Activated CD4-positive, alpha-beta T cell treated with anti-CD3 and anti-CD28 coated beads, Interleukin-2, amount 50 U/mL, for 24 hours (primary cell): Measurements from ENCODE around the gene ZNF534.
"Not testable (repeated sequence)": the region's sequence is repeated elsewhere in the genome, so short reads cannot be mapped to it uniquely, and the experiment has no call there.

Experiments used
- DNase-seq, 2 donors: peaks; one replicate each; pipeline ENCODE4 v3.0.0-alpha.2; 2020; ENCODE audit warnings: low read depth in 1 of 2, low spot score in 1 of 2

Gene ZNF534

GRCh38 chr19:52428937-52429336 lies at the start of gene ZNF534:
Gene ZNF534 (plus strand): TSS chr19:52429148. CDS start chr19:52431475, 2,327 bp downstream.
- DNase-seq = no peak

DNA sequence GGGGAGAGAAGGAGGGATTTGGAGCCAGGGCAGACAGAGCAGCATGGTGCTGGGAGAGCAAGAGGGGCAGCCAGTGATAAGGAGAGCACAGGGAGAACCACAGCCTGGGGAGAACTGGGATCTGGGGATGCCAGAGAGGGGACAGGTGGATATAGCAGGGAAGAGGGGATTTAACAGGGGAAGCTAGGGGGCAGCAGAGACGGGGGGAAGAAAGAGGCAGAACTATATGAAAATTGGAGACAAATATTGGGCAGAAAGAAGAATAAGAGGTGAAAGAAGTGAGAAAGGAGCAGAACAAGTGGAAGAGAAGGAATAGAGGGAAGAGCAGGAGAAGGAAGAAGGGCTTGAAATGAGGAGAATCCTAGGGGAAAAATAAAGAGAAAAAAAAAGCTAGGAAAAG lies 37.8 kb upstream of the ZNF534 start:
- no peak for DNase-seq

- DNase-seq = peak; percentile 87 to 93
Measured at GRCh38 chr19:52397310-52398080, 31.5 kb upstream of the ZNF534 start, which contains the start of gene ZNF528. Gene ZNF528 (plus strand): TSS chr19:52397849. CDS start chr19:52402014, 4,165 bp downstream.

GRCh38 chr19:52398081-52398441 lies 30.9 kb upstream of the ZNF534 start:
- DNase-seq = no peak

DNA sequence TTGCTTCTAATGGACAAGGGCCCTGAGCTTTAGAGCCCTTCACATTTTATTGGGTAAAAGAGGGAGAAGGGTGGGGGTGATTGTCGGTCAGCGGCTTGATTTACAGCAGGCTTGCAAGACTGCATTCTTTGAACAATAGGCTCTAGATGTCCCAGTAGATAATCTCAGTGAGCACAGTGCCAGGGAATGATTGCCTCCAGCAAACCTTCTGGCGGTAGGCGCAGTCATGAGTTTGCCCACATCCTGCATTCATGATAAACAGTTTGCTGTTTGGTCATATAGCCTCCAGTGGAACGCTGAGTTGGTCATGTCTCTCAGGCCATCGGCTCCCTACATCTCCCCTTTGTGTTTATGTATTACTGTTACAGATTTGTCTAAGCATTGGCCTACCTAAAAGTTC lies 18.7 kb upstream of the ZNF534 start:
- no peak for DNase-seq

GRCh38 chr19:52415711-52416110 lies 13.2 kb upstream of the ZNF534 start:
- no peak for DNase-seq

DNA sequence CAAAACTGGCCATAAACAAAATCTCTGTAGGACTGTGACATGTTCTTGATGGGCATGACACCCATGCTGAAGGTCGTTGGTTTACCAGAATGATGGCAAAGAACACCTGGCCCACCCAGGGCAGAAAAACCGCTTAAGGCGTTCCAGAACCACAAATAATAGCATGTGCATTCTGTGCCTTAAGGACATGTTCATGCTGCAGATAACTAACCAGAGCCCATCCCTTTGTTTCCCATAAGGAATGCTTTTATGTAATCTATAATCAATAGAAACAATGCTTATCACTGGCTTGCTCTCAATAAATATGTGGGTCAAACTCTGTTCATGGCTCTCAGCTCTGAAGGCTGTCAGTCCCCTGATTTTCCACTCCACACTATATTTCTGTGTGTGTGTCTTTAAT lies 13.2 kb downstream of the ZNF534 start:
- DNase-seq = no peak

DNA sequence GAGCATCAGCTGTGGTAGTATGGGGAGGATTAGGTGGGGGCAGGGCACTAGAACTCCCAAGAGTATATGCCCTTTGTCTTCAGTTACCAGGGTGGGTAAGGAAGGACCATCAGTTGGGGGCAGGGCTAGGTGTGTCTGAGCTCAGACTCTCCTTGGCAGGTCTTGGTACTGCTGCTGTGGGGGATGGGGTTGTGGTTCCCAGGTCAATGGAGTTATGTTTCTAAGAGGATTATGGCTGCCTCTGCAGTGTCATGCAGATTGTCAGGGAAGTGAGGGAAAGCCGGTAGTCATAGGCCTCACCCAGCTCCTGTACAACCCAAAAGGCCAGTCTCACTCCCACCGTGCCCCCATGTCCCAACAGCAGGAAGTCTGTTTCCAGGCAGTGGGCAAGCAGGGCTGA lies 15.6 kb downstream of the ZNF534 start:
- DNase-seq = no peak

GRCh38 chr19:52451241-52451640 lies 22.3 kb downstream of the ZNF534 start:
- DNase-seq = no peak

GRCh38 chr19:52453324-52454094 lies 24.6 kb downstream of the ZNF534 start, which contains the start of gene ZNF578:
Gene ZNF578 (plus strand): TSS chr19:52453553. CDS start chr19:52501846, 48,293 bp downstream.
- DNase-seq = peak; percentile 22 to 55

DNA sequence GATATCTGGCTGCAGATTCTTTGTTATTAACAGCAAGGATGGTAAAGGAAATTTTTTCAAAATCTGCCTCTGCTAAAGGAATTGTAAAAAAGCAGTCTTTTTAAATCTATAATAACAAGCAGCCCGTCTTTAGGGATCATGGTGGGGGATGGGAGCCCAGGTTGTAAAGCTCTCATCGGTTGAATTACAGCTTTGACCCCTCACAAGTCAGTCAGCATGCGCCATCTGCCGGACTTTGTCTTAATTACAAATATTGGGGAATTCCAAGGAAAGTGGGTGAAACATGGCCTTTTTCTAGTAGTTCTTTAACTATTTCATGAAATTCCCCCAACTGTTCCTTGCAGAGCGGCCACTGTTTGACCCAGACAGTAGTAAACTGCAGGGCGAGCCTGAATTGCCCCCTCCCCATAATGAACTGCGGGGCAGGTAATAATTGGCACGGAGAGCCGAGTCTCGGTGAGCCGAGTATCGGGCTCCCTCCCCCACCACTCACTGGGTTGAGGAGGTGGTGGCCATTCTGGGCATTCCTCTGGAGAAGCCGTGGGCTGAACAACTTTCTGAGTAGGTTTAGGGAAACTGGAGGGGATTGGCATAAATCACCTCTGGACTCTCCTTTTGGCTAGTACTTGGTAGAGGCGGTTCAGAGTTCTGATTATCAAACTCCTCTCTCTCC lies 36.0 kb downstream of the ZNF534 start:
- no peak for DNase-seq

GRCh38 chr19:52473655-52474350 lies 44.9 kb downstream of the ZNF534 start:
- DNase-seq = no peak

DNA sequence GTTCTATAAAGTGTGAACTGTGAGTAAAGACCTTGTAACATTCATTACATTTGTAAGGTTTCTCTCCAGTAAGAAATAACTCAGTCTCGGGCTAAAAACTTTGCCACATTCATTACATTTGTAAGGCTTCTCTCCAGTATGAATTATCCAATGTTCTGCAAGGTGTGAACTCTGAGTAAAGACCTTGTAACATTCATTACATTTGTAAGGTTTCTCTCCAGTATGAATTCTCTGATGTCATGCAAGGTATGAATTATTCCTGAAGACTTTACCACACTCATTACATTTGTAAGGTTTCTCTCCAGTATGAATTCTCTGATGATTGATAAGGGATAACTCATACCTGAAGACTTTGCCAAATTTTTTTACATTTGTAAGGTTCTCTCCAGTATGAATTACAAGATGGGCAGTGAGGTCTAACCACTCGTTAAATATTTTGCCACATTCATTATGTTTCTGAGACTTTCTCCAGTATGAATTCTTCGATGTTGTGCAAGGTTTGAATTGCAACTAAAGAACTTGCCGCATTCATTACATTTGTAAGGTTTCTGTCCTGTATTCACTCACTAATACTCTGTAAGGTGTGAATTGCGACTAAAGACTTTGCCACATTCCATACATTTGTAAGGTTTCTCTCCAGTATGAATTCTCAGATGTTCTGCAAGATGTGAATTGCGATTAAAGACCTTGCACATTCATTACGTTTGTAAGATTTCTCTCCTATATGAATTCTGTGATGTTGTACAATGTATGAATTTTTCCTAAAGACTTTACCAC lies 45.6 kb downstream of the ZNF534 start:
- no peak for DNase-seq

GRCh38 chr19:52484111-52484743 lies 55.3 kb downstream of the ZNF534 start:
- DNase-seq = not testable (repeated sequence)

GRCh38 chr19:52485064-52485463 lies 56.1 kb downstream of the ZNF534 start:
- DNase-seq = not testable (repeated sequence)

DNA sequence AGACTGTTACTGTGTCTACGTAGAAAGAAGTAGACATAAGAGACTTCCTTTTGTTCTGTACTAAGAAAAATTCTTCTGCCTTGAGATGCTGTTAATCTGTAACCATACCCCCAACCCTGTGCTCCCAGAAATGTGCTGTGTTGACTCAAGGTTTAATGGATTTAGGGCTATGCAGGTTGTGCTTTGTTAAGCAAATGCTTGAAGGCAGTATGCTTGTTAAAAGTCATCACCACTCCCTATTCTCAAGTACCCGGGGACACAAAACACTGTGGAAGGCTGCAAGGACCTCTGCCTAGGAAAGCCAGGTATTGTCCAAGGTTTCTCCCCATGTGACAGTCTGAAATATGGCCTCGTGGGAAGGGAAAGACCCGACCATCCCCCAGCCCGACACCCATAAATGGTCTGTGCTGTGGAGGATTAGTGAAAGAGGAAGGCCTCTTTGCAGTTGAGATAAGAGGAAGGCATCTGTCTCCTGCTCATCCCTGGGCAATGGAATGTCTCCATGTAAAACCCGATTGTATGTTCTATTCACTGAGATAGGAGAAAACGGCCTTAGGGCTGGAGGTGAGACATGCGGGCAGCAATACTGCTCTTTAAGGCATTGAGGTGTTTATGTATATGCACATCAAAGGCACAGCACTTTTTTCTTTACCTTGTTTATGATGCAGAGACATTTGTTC lies 56.8 kb downstream of the ZNF534 start:
- DNase-seq = not testable (repeated sequence)

DNA sequence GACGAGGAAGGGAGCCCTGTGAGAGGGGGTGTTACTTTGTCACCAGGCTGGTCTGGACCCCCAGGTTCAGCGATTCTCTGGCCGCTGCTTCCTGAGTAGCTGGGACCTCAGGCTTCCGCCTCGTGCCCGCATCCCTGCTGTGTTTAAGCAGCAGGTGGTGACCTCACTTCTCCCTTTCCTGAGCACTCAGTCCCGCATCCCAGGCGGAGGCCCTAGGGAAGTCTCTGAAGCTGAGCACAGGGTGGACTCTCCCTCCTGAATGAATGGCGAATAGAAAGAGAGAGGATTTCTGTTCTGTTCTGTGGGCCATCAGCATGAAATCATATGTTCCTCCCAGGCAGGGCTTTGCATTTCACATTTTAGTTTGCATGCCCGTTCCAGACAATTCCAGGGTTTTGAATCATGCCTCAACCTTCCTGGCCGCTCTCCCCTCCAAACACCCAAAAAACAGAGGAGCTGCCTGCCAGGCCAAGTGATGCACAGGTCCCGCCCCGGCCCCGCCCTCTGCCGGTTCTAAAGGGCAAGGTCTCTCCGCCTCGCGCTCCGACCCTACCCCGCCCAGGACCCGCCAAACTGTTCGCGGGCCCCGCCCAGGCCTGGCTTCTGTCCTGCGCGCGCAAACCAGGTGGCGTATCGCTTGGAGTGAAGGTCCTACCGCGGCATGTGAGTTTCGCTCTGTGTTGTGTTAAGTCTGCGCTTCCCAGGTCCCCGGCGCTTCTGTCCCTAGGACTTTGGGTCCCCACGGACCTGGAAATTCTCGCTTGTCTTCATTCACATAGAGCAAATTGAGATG lies 63.4 kb downstream of the ZNF534 start:
- DNase-seq = no peak

DNA sequence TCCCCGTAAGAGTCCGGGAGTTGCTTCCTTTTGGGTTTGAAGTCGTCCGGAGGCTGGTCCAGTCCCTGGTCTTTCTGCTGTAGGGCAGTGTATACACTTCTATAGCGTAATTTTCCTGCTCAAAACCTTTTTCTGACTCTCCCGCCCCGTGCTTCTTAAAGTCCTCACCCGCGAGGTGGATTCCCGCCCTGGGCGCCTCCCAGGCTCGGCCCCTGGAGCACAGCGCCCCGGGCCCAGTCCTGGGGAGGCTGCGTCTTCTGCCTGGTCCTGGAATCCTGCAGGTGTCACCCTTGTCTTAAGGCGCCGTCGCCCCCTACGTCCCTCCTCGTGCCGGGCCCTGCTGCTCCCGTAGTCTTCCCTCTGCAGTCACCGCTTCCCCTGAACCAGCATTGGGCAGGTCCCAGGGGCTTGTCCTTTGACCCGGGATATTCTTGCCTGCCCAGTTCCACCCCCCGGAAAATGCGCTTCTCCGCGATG lies 64.1 kb downstream of the ZNF534 start:
- DNase-seq = no peak
